Peyer's patch (tissue), 4 donors: Measurements from ENCODE around the gene KIF21B. TPM values are rescaled to one million over a fixed set of nuclear protein-coding genes. Genes with fewer than 3 reads are reported as not detected.

ENCODE experiments used
- DNase-seq, 3 donors: peaks; one replicate each; pipeline ENCODE4 v3.0.0-alpha.2; 2017 to 2019
- H3K27ac ChIP-seq, 4 donors: fragments of 200-600 bp; sonication (generic); one replicate each; pipeline ENCODE4 v1.5.1; 2016 to 2019
- H3K27me3 ChIP-seq, 2 donors: fragments of 200-600 bp; sonication (generic); one replicate each; pipeline ENCODE4 v1.5.1; 2019
- H3K36me3 ChIP-seq, 3 donors: fragments of 200-600 bp; sonication (generic); one replicate each; pipeline ENCODE4 v1.5.1; 2016 to 2019
- H3K4me1 ChIP-seq, 4 donors: fragments of 200-600 bp; sonication (generic); one replicate each; pipeline ENCODE4 v1.5.1; 2016 to 2019
- H3K4me3 ChIP-seq, 4 donors: fragments of 200-600 bp; sonication (generic); 1 replicate in 3 of 4; 2 replicates in 1 of 4; pipeline ENCODE4 v1.5.1; 2016 to 2019; ENCODE audit warnings: mild to moderate bottlenecking in 1 of 4
- H3K9me3 ChIP-seq, 4 donors: fragments of 200-600 bp; sonication (generic); one replicate each; pipeline ENCODE4 v1.5.1; 2016 to 2019; ENCODE audit warnings: mild to moderate bottlenecking in 1 of 4
- CTCF ChIP-seq, 6 experiments: fragments of 450-650 bp in 4 of 6; fragments of 200-600 bp in 2 of 6; sonication (generic) in 1 of 6; IDR thresholded peaks; one replicate each; pipeline ENCODE4 v1.5.1; 2017 to 2019; ENCODE audit warnings: antibody characterized with exemption in 6 of 6, mild to moderate bottlenecking in 3 of 6, moderate library complexity in 1 of 6
- POLR2A ChIP-seq, 2 donors: fragments of 450-650 bp; IDR thresholded peaks; one replicate each; pipeline ENCODE4 v1.5.1; 2017; ENCODE audit warnings: antibody characterized with exemption in 2 of 2, mild to moderate bottlenecking in 2 of 2, moderate library complexity in 2 of 2
- total RNA-seq, 4 donors: library from RNA; depleted of rRNA; stranded (reverse); fragments of >200 nt; gene quantifications; one replicate each; pipeline ENCODE4 v1.1.0, GENCODE V29; 2016

The KIF21B gene
- total RNA-seq, 4 donors from 2014 or later: 6.7 to 19.0 (median 13.3) TPM

DNA sequence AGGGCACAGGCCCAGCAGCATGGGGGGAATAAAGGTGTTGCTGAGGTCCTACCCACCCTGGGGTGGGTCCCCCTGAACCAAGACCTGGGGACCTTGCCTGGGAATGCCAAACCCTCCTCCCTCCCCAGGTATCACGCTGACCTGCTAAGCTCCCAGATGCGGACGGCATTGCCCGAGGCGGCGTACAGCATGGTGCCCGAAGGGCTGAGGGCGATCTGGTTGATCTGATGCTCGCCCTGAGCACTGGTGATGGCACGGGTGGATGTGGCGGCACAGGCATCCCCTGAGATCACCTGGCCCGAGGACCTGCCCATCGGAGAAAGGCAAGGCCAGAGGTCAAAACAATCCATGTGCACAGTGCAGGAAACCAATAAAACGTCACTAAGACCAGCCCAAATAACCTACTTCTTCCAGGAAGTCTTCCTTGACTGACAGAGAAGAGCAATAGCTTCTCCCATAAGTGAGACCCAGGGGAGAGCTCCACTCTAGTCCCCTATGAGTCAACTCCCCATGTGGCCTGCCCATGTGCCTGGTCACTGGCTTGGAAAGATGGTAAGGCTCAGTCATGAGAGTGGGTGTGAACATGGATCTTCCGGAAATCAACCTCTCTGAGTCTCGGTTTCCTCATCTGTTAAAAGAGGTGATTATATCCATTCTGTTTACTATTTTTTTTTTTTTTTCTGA, 46.3 kb downstream of the KIF21B start:
- TF ChIP-seq POLR2A (IDR thresholded peaks at IDR 0.05): no peak
- no peak for TF ChIP-seq CTCF (IDR thresholded peaks at IDR 0.05)
- Histone ChIP-seq H3K4me1 (peaks cover 0 to 9% (median 0%) of the 10 kb centered on the region in 4 donors), H3K36me3 (no peaks in the 10 kb centered on the region), H3K27me3 (no peaks in the 10 kb centered on the region), H3K9me3 (no peaks in the 10 kb centered on the region), H3K4me3 (no peak overlapping the region), H3K27ac (no peak overlapping the region)
- DNase-seq: no peak

- Histone ChIP-seq H3K27me3 (no peaks in the 10 kb centered on the region), H3K4me1 (peaks cover 0 to 12% (median 0%) of the 10 kb centered on the region in 4 donors), H3K9me3 (no peaks in the 10 kb centered on the region), H3K27ac (no peak overlapping the region), H3K36me3 (no peaks in the 10 kb centered on the region), H3K4me3 (no peak overlapping the region)
- no peak for DNase-seq
- TF ChIP-seq POLR2A (IDR thresholded peaks at IDR 0.05) (no peak), CTCF (IDR thresholded peaks at IDR 0.05) (no peak)
These were observed 46.9 kb downstream of the KIF21B start for GRCh38 chr1:200976634-200977033.

DNA sequence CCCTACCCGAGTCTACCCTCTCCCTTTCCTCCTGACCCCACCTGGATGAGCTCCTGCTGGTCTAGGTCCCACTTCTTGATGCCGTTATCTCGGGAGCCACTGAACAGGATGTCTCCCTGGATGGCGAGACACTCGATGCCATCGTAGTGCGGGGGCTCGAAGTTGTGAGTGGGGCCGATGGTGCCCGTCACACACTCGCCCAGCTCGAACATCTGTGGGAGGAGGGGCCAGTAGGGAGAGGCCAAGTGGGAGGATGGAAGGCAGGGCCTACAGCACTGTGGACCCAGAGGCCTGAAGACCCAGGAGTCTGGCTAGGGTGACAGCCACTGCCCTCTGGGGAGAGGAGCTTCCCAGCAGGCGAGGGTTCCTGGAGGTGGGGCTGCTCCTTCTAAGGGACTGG, 48.1 kb downstream of the KIF21B start:
- DNase-seq: no peak
- H3K4me1 ChIP-seq: peaks cover 0 to 12% (median 0%) of the 10 kb centered on the region in 4 donors
- no peak overlapping the region for H3K27ac ChIP-seq
- no peak for TF ChIP-seq CTCF (IDR thresholded peaks at IDR 0.05)
- no peak for TF ChIP-seq POLR2A (IDR thresholded peaks at IDR 0.05)
- no peaks in the 10 kb centered on the region for H3K27me3 ChIP-seq
- H3K36me3 ChIP-seq: no peaks in the 10 kb centered on the region
- H3K9me3 ChIP-seq: no peaks in the 10 kb centered on the region
- no peak overlapping the region for H3K4me3 ChIP-seq

DNA sequence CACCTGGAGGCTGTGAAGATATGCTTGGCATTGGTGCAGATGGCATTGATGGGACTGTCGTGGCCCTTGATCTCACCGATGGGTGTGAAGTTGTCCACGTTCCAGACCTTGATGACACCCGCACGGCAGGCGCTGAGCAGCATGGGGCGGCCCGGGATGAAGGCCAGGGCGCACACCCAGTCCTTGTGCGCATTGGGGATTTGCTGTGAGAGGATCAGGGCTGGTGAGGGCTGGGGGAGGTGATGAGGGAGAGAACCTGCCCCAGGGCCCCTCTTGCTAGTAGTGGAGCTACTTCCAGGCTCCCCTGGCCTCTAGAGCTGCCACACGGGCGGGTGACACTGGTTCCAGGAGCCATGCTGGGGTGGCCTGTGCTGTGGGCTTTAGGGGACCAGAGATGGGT, 48.8 kb downstream of the KIF21B start:
- H3K4me3 ChIP-seq: no peak overlapping the region
- no peaks in the 10 kb centered on the region for H3K9me3 ChIP-seq
- peak in 2 of 3 donors; percentile 58 to 65 for DNase-seq
- no peaks in the 10 kb centered on the region for H3K27me3 ChIP-seq
- H3K36me3 ChIP-seq: no peaks in the 10 kb centered on the region
- H3K27ac ChIP-seq: no peak overlapping the region
- peaks cover 0 to 12% (median 0%) of the 10 kb centered on the region in 4 donors for H3K4me1 ChIP-seq
- TF ChIP-seq CTCF (IDR thresholded peaks at IDR 0.05) (no peak), POLR2A (IDR thresholded peaks at IDR 0.05) (no peak)

DNA sequence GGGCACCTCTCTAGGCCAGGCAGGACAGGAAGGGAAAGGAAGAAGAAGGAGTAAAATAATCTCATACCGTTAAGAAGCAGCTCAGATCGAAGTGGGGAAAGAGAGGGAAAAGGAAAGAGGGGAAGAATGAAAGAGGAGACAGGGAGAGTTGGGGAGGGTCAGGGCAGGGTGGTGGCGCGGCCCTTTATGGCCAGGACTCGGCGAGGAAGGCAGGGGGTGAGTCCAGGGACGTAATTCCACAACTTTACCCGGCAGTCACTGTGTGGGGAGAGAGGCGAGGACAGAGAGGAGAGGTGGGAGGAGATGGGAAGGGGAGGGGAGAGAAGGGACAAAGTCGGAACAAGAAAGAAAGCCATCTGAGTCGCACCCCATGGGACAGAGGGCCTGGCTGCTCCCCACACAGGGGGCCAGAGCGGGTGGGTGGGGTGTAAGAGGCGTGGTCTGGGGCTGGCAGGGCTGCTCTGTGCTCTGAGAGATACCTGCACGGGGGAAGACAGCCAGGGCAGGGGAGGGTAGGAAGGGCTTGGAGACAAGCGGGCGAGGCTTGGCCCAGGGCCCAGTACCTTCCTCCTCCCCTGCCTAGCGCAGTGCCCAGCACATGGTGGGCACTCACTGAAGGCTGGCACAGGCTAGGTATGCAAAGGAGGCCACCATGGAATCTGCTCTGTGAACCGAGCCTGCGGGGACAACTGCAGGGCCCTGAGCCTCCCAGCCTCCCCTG, 49.4 kb downstream of the KIF21B start:
- TF ChIP-seq POLR2A (IDR thresholded peaks at IDR 0.05) (no peak), CTCF (IDR thresholded peaks at IDR 0.05) (no peak)
- H3K27me3 ChIP-seq: no peaks in the 10 kb centered on the region
- no peak overlapping the region for H3K27ac ChIP-seq
- DNase-seq: peak in 2 of 3 donors; percentile 58 to 73
- H3K9me3 ChIP-seq: no peaks in the 10 kb centered on the region
- no peaks in the 10 kb centered on the region for H3K36me3 ChIP-seq
- peaks cover 0 to 12% (median 0%) of the 10 kb centered on the region in 4 donors for H3K4me1 ChIP-seq
- no peak overlapping the region for H3K4me3 ChIP-seq
